AG08396 (cell line): Measurements from ENCODE around the gene FBLN1.
"Not testable (repeated sequence)": the region's sequence is repeated elsewhere in the genome, so short reads cannot be mapped to it uniquely, and the experiment has no call there.

ENCODE experiments used
- DNase-seq: peaks from one replicate; pipeline ENCODE4 v3.0.0; 2012; ENCODE audit warnings: low spot score, mixed read lengths

Gene FBLN1

DNA sequence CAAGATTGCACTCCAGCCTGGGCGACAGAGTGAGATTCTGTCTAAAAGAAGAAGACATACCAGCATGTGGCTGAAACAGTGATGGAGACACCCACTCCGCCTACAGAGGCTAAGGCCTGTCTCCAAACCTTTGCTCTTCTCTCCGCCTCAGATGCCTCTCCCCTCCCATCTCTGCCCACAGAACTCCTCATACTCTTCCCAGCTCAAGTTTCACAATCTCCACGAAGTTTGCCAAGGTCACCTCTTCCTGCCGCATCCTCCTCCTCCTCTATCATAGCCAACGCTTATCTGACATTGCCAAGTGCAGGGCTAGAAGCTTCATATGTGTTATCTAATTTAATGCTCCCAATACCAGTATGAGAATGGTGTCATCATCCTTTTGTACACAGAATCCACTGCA is 25.9 kb upstream of the FBLN1 start:
- no peak for DNase-seq

DNA sequence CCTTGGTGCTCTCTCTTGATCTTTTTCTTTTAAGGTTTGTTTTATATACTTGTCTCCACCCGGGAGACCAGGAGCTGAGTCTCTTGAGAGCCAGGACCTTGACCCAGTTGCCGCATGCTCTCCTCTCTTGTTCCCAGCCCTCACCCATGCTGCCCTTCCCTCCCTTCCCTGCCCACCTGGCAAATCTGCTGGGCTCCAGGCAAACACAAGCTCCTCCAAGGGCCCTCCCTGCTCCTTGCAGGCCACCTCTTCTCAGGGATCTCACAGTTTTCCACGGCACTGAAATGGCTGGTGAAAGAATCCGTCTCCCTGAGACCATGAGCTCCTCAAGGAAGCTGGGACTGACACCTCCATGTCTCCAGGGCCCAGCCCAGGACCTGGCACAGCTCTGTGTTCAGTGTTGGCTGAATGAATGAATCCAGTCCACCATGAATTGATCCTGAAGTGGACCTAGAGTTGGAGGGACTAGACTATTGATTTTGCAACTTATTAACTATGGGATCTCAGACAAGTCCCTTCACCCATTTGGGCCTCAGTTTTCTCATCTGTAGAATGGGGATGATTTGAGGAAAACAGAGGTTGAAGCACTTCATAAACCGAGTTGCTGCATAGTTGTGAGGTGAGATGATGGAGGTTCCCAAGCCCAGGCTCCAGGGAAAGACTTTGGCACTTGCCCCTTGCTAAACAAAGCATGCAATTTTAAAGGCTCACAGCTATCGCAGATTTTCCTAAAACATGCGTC is 25.1 kb upstream of the FBLN1 start:
- DNase-seq, result no peak

- peak; percentile 67 for DNase-seq
These were observed 24.4 kb upstream of the FBLN1 start for GRCh38 chr22:45478108-45478771.

DNA sequence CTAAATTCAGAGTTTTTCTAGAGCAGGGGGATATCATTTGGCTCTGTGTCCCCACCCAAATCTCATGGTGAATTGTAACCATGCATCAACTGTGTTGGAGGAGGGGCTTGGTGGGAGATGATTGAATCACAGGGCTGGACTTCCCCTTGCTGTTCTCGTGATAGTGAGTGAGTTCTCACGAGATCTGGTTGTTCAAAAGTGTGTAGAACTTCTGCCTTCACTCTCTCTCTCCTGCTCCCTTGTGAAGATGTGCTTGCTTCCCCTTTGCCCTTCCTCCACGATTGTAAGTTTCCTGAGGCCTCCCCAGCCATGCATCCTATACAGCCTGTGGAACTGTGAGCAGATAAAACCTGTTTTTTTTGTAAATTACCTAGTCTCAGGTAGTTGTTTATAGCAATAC is 22.0 kb upstream of the FBLN1 start:
- DNase-seq, result no peak

- no peak for DNase-seq
These were observed 21.0 kb upstream of the FBLN1 start for GRCh38 chr22:45481661-45482060.

- DNase-seq, result no peak
These were observed 20.5 kb upstream of the FBLN1 start for GRCh38 chr22:45482169-45482568.

- DNase-seq, result no peak
These were observed 19.4 kb upstream of the FBLN1 start for GRCh38 chr22:45483319-45483718.

DNA sequence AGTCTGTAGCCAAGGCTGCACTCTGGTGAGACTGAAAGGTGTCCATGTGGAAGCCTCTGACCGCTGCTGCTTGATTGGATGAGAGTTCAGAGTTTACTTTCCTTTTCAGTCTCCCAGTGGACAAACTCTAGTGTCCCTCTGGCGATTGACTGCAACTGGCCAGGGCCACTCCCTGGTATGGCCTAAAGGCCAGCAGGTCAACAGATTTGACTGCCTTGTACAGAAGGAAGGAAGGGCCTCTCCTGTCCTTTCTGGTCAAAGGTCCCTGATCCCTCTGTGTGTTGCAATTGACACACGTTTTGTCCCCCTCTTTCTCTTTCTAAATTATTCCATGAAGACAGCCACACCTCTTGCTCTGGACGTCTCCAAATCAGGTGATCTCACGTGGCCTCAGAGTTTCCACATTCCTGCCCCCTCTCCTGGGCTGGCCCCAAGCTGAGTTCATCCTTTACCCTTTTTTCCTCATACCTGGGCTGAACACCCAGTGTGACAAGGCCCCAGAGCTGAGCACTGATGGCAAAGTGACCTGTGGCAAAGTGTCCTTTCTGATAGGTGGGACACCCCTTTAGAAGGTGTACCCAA is 18.7 kb upstream of the FBLN1 start:
- DNase-seq, result no peak

DNA sequence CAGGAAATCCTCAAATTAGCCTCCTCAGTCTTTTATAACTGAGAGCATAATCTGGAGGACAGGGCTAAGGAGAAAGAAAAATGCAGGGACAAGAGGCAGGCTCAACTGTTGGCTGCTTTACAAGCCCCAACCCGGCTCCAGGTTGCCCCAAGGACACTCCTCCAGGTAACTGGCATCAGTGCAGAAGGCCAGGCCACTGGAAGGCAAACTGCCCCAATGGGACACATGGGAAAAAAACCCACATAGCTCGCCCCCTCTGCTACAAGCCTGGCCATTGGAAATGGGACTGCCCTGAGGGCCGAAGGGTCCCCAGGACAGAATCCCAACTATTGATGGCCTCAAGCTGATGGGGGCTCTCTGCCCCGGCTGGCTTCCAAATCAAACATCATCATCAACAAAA is 17.9 kb upstream of the FBLN1 start:
- no peak for DNase-seq

GRCh38 chr22:45485261-45485660 is 17.4 kb upstream of the FBLN1 start:
- DNase-seq, result no peak

DNA sequence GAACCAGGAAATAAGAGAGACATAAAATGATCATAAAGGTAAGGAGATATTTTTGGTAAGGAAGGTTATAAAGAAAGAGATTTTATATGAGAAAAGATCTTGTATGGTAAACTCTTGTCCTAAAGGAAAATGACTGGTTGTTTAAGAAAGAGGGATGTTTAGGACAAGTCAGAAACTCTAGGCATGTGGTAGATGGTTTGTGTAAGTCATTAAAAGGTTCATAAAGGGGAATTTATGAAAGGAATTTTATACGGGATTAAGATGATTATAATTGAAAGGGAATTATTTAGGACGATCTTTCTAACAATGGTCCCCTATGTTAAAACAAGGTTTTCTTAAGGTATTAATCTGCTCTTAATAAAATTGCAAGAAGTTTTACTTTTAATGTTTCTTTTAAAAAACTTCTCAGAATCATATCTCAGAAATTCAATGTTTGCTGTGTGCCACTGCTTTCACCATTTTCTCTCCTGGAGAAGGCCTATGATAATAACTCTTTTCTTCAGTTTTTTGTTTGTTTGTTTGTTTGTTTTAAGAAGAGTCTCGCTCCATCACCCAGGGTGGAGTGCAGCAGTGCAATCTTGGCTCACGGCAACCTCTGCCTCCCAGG is 13.8 kb upstream of the FBLN1 start:
- no peak for DNase-seq

GRCh38 chr22:45490836-45491235 is 11.8 kb upstream of the FBLN1 start:
- no peak for DNase-seq

DNA sequence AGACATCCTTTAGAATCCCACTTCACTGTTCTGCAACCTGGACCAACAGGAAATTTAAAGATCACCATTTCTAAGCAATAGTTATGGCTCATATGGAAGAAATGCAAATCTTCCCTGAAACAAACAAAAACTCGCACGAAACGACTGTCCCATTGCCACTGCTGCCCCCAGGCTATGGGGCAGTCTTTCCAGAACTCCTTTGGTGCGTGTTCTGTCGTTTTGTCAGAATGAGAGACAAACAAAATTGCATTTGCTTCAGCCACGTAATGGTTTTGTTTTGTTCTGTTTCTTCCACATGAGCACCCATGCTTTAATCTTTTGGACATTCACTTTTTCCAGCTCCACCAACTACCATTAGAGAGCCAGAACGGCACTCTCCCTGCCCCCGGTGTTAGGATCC is 10.8 kb upstream of the FBLN1 start:
- DNase-seq, result no peak

- DNase-seq, result no peak
These were observed 9.4 kb upstream of the FBLN1 start for GRCh38 chr22:45493286-45493771.

- not testable (repeated sequence) for DNase-seq
These were observed 8.4 kb upstream of the FBLN1 start for GRCh38 chr22:45494306-45494705.

DNA sequence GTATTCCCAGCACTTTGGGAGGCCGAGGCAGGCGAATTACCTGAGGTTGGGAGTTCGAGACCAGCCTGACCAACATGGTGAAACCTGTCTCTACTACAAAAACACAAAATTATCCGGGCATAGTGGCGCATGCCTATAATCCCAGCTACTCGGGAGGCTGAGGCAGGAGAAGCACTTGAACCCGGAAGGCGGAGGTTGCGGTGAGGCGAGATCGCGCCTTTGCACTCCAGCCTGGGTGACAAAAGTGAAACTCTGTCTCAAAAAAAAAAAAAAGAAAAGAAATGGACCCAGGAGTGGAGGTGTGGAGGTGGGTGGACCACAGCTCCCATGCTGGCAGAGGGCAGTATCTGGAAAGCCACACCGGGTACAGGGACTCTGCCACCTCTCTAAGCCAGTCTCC is 7.1 kb upstream of the FBLN1 start:
- not testable (repeated sequence) for DNase-seq

DNA sequence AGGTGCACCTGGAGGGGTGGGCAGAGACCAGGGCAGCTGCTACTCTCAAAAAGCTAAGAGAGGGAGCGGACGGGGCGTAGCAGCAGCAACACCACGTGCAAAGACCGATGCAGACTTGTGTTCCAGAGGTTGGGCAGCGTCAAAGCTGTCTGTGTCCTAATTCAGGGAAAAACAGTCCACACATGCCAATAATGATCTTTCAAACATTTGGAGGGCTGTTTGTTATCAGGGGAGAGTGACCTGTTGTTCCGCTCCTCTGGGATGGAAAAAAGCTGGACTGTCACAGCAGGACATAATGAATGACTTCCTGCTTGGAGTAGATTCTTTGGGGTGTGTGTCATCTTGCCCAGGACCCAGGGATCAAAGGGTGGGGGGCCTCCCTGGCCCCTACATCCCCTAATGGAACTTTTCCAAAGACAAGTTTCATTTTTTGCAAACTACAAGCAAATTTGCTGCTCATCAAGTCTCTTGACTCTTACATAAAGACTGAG is 6.2 kb upstream of the FBLN1 start:
- DNase-seq, result no peak

DNA sequence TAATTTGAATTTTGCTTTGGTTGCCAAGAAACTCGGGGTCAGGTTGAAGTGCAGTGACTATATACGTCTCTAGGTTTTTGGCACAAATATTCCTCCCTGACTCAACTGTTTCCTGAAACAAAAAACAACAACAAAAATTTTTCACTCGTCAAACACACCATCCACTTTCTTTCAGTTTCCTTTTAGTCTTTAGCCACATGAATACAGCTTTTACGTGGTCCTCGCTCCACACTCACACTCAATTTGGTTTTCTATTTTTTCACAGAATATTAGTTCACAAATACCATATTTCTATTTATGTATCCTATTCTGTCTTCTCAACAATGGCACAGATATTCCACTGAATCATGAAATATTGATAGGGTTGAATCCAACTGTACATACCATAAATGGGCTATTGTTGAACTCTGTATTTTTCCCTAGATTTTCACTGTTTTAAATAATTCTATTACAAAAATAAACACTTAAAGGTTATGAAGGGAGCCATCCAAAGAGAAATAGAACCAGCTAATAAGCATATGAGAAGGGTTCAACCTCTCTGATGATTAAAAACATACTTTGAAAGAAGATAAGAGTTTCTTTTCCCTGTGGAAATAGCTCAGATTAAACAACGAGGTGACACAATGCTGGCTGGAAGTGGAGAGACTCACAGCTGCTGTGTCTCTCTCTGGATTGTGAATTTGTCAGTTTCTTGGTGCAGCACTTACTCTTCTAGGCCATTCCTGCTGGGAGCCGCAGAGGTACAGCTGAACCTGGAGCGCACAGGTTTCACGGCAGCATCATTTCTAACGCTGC is 5.1 kb upstream of the FBLN1 start:
- no peak for DNase-seq

DNA sequence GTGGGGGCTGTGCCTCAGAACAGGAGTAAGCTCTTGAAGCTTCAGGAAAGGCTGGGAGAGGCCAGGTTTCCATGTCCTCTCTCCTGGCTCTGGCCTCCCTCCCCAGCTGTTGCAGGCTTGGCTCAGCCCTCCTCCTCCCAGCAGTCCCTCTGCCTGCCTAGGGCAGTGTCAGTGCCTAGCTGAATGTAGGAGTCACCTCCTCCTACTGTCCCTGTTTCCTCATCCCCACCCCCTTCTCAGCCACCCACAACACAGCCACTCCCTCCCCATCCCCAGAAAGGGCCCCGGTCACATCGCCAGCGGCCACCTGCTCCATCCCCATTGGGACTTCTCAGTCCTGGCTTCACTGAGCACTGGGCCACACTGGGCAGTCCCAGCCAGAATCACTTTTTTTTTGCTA is 2.9 kb upstream of the FBLN1 start:
- no peak for DNase-seq

- DNase-seq, result no peak
These were observed 550 bp downstream of the FBLN1 start for GRCh38 chr22:45503050-45503815.

- no peak for DNase-seq
These were observed 1.2 kb downstream of the FBLN1 start for GRCh38 chr22:45503816-45504372.
